ENCODE data around the gene SIPA1.
"Not testable (repeated sequence)": the region's sequence is repeated elsewhere in the genome, so short reads cannot be mapped to it uniquely, and the experiment has no call there.

Gene SIPA1

DNA sequence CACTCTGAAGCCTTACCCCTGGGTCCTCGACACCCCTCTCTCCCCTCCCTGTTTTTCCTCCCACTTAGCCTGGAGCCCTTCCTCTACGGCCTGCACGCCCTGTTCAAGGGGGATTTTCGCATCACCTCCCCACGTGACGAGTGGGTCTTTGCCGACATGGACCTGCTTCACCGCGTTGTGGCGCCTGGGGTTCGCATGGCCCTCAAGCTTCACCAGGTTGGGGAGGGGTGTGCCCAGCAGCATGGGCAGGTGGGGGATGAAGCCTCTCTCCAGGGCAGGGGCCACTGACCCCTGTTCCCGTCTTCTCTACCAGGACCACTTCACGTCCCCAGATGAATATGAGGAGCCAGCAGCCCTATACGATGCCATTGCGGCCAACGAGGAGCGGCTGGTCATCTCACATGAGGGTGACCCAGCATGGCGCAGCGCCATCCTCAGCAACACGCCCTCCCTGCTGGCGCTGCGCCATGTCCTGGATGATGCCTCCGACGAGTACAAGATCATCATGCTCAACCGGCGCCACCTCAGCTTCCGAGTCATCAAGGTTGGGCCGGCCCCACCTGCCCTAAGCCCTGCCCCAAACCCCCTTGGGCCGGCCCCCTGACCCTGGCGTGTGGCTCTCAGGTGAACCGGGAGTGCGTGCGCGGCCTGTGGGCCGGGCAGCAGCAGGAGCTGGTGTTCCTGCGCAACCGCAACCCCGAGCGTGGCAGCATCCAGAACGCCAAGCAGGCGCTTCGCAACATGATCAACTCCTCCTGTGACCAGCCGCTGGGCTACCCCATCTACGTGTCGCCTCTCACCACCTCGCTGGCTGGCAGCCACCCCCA is 2.8 kb upstream of the SIPA1 start:
- no peak overlapping the region for H3K9ac ChIP-seq (ENCODE audit: low read length)
- H3K23ac ChIP-seq (ENCODE audit: low read length) = no peak overlapping the region
- H3K4me1 ChIP-seq (ENCODE audit: control insufficient read depth in 1 of 2, insufficient read depth in 2 of 2, low read length in 2 of 2) = peaks cover 9 to 15% of the 10 kb centered on the region in 2 experiments
- H3K27me3 ChIP-seq (ENCODE audit: insufficient read depth, low read length) = no peaks in the 10 kb centered on the region
- no peak overlapping the region for H4K8ac ChIP-seq (ENCODE audit: low read depth, low read length)
- no peak overlapping the region for H4K12ac ChIP-seq (ENCODE audit: low read depth, low read length)
- no peak overlapping the region for H2BK5ac ChIP-seq (ENCODE audit: low read depth, low read length, poor library complexity)
- H3K18ac ChIP-seq (ENCODE audit: low read length) = no peak overlapping the region
- H3K9me3 ChIP-seq (ENCODE audit: insufficient read depth, low read depth, low read length) = no peaks in the 10 kb centered on the region
- H3K4me2 ChIP-seq (ENCODE audit: low read length) = no peak overlapping the region
- H3K79me1 ChIP-seq (ENCODE audit: low read length) = peaks cover 7% of the 10 kb centered on the region
- no peak overlapping the region for H2AK5ac ChIP-seq (ENCODE audit: low read length)
- H3K4ac ChIP-seq (ENCODE audit: low read depth, low read length) = no peak overlapping the region
- H2AFZ ChIP-seq (ENCODE audit: insufficient read depth, low read length, poor library complexity) = no peak overlapping the region
- H2BK120ac ChIP-seq (ENCODE audit: insufficient read depth, low read length, poor library complexity) = no peak overlapping the region
- H3K27ac ChIP-seq (ENCODE audit: low read depth, low read length) = no peak overlapping the region
- DNase-seq = no peak
- peaks cover 5% of the 10 kb centered on the region for H3K79me2 ChIP-seq (ENCODE audit: control insufficient read depth, insufficient read depth, low read length, poor library complexity)
- H4K91ac ChIP-seq (ENCODE audit: low read depth, low read length) = no peak overlapping the region
- H3K36me3 ChIP-seq (ENCODE audit: control insufficient read depth in 1 of 2, insufficient read depth in 2 of 2, low read length in 2 of 2) = peaks cover 62 to 63% of the 10 kb centered on the region in 2 experiments
- H3K14ac ChIP-seq (ENCODE audit: low read length) = no peak overlapping the region
- H2BK12ac ChIP-seq (ENCODE audit: low read length) = no peak overlapping the region
- no CpG with 5 or more reads among the region's 46 CpGs for WGBS (ENCODE audit: extremely low coverage, insufficient coverage, insufficient read length)
- no peak overlapping the region for H3K4me3 ChIP-seq (ENCODE audit: low read depth, low read length)

DNA sequence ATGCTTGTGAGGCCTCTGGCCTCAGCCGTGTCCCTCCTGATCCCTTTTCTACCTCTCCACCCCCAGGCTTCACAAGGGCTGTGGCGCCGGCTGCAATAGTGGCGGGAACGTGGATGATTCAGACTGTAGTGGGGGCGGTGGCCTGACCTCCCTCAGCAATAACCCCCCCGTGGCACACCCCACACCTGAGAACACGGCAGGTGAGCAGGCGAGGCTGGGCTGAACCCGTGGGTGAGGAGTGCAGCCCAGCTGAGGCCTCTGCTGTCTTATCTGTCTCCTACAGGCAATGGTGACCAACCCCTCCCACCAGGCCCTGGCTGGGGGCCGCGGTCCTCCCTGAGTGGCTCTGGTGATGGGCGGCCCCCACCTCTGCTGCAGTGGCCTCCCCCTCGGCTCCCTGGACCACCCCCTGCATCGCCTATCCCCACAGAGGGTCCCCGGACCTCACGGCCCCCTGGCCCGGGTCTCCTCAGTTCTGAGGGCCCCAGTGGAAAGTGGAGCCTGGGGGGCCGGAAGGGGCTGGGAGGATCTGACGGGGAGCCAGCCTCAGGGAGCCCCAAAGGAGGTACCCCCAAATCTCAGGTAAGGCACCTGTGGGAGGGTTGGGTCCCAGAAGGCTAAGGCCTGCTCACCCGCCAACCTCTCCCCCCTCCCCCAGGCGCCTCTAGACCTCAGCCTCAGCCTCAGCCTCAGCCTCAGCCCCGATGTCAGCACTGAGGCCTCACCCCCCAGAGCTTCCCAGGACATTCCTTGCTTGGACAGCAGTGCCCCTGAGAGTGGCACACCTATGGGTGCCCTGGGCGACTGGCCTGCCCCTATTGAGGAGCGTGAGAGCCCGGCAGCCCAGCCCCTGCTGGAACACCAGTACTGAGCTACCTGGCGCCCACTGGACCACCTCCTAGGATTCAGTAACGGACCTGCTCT is 1.5 kb upstream of the SIPA1 start:
- Histone ChIP-seq H3K27ac (ENCODE audit: low read depth, low read length) (no peak overlapping the region), H3K23ac (ENCODE audit: low read length) (no peak overlapping the region), H3K79me2 (ENCODE audit: control insufficient read depth, insufficient read depth, low read length, poor library complexity) (peaks cover 5% of the 10 kb centered on the region), H4K8ac (ENCODE audit: low read depth, low read length) (no peak overlapping the region), H2AK5ac (ENCODE audit: low read length) (no peak overlapping the region), H3K18ac (ENCODE audit: low read length) (no peak overlapping the region), H3K4me1 (ENCODE audit: control insufficient read depth in 1 of 2, insufficient read depth in 2 of 2, low read length in 2 of 2) (peaks cover 13 to 15% of the 10 kb centered on the region in 2 experiments), H3K9ac (ENCODE audit: low read length) (no peak overlapping the region), H4K91ac (ENCODE audit: low read depth, low read length) (no peak overlapping the region), H2AFZ (ENCODE audit: insufficient read depth, low read length, poor library complexity) (no peak overlapping the region), H3K79me1 (ENCODE audit: low read length) (peaks cover 7% of the 10 kb centered on the region), H3K27me3 (ENCODE audit: insufficient read depth, low read length) (no peaks in the 10 kb centered on the region), H3K4ac (ENCODE audit: low read depth, low read length) (no peak overlapping the region), H3K14ac (ENCODE audit: low read length) (no peak overlapping the region), H3K4me2 (ENCODE audit: low read length) (no peak overlapping the region), H2BK5ac (ENCODE audit: low read depth, low read length, poor library complexity) (no peak overlapping the region), H3K9me3 (ENCODE audit: insufficient read depth, low read depth, low read length) (no peaks in the 10 kb centered on the region), H2BK12ac (ENCODE audit: low read length) (no peak overlapping the region), H3K4me3 (ENCODE audit: low read depth, low read length) (no peak overlapping the region), H4K12ac (ENCODE audit: low read depth, low read length) (no peak overlapping the region), H3K36me3 (ENCODE audit: control insufficient read depth in 1 of 2, insufficient read depth in 2 of 2, low read length in 2 of 2) (peaks cover 51 to 54% of the 10 kb centered on the region in 2 experiments), H2BK120ac (ENCODE audit: insufficient read depth, low read length, poor library complexity) (no peak overlapping the region)
- DNase-seq = no peak
- WGBS (ENCODE audit: extremely low coverage, insufficient coverage, insufficient read length) = no CpG with 5 or more reads among the region's 28 CpGs

DNA sequence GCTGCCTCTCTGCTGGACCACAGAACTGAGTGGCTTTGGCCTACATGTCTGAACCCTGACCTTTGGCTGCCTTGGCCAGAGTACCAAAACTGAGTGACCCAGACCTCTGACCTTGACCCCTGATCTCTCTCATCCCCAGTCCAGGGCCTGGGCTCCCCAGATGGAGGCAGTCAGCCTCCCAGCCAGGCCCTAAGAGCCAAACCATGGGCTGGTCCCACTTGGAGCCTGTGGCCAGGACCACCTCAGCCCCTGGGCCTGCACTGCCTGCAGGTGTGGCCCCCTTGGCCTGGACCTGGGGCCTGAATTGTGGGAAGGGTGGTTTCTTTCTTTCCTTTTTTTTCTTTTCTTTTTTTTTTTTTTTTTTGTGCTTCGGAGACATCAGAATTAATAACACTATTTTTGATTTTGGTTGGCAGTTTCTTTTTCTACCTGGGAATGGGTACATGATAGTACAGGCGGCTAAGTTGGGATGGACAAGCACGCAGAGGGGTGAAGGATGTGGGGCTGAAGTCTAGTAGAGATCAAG is 806 bp upstream of the SIPA1 start:
- H3K27me3 ChIP-seq (ENCODE audit: insufficient read depth, low read length) = no peaks in the 10 kb centered on the region
- peak overlapping the region; percentile 23 for H3K4me2 ChIP-seq (ENCODE audit: low read length)
- no peak overlapping the region for H3K23ac ChIP-seq (ENCODE audit: low read length)
- WGBS (ENCODE audit: extremely low coverage, insufficient coverage, insufficient read length) = no CpG with 5 or more reads among the region's 3 CpGs
- peaks cover 19% of the 10 kb centered on the region in 2 experiments for H3K4me1 ChIP-seq (ENCODE audit: control insufficient read depth in 1 of 2, insufficient read depth in 2 of 2, low read length in 2 of 2)
- no peak overlapping the region for H4K12ac ChIP-seq (ENCODE audit: low read depth, low read length)
- no peak overlapping the region for H2BK5ac ChIP-seq (ENCODE audit: low read depth, low read length, poor library complexity)
- no peak overlapping the region for H3K4me3 ChIP-seq (ENCODE audit: low read depth, low read length)
- peaks cover 46 to 47% of the 10 kb centered on the region in 2 experiments for H3K36me3 ChIP-seq (ENCODE audit: control insufficient read depth in 1 of 2, insufficient read depth in 2 of 2, low read length in 2 of 2)
- no peak overlapping the region for H2AK5ac ChIP-seq (ENCODE audit: low read length)
- no peak overlapping the region for H3K9ac ChIP-seq (ENCODE audit: low read length)
- no peak overlapping the region for H3K14ac ChIP-seq (ENCODE audit: low read length)
- H4K91ac ChIP-seq (ENCODE audit: low read depth, low read length) = no peak overlapping the region
- H3K79me1 ChIP-seq (ENCODE audit: low read length) = peaks cover 7% of the 10 kb centered on the region
- no peak overlapping the region for H3K4ac ChIP-seq (ENCODE audit: low read depth, low read length)
- no peak overlapping the region for H3K27ac ChIP-seq (ENCODE audit: low read depth, low read length)
- no peak overlapping the region for H2BK120ac ChIP-seq (ENCODE audit: insufficient read depth, low read length, poor library complexity)
- H3K18ac ChIP-seq (ENCODE audit: low read length) = no peak overlapping the region
- peaks cover 5% of the 10 kb centered on the region for H3K79me2 ChIP-seq (ENCODE audit: control insufficient read depth, insufficient read depth, low read length, poor library complexity)
- no peak overlapping the region for H2BK12ac ChIP-seq (ENCODE audit: low read length)
- no peak overlapping the region for H4K8ac ChIP-seq (ENCODE audit: low read depth, low read length)
- DNase-seq = no peak
- peaks cover 3% of the 10 kb centered on the region for H3K9me3 ChIP-seq (ENCODE audit: insufficient read depth, low read depth, low read length)
- no peak overlapping the region for H2AFZ ChIP-seq (ENCODE audit: insufficient read depth, low read length, poor library complexity)

DNA sequence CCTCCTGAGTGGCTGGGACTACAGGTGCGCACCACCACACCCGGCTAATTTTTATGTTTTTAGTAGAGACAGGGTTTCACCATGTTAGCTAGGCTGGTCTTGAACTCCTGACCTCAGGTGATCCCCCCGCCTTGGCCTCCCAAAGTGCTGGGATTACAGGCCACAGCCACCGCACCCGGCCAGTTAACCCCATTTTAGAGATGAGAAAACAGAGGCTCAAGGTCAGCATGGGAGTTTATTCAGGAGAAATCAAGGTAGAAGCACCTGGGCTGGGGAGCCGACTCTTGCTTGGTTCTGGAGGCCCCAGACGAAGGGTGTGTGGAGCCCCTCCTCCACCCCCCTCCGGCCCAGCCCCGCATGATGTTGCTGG is 1.3 kb downstream of the SIPA1 start:
- not testable (repeated sequence) for H2BK12ac ChIP-seq (ENCODE audit: low read length); H3K27ac ChIP-seq (ENCODE audit: low read depth, low read length); H3K14ac ChIP-seq (ENCODE audit: low read length); DNase-seq; H3K9ac ChIP-seq (ENCODE audit: low read length); H2BK120ac ChIP-seq (ENCODE audit: insufficient read depth, low read length, poor library complexity); H3K23ac ChIP-seq (ENCODE audit: low read length); H3K4me2 ChIP-seq (ENCODE audit: low read length); H3K27me3 ChIP-seq (ENCODE audit: insufficient read depth, low read length); H4K12ac ChIP-seq (ENCODE audit: low read depth, low read length); H3K4ac ChIP-seq (ENCODE audit: low read depth, low read length); H2BK5ac ChIP-seq (ENCODE audit: low read depth, low read length, poor library complexity); H4K91ac ChIP-seq (ENCODE audit: low read depth, low read length); H2AK5ac ChIP-seq (ENCODE audit: low read length); H3K4me3 ChIP-seq (ENCODE audit: low read depth, low read length); H3K9me3 ChIP-seq (ENCODE audit: insufficient read depth, low read depth, low read length); H3K79me1 ChIP-seq (ENCODE audit: low read length); H3K18ac ChIP-seq (ENCODE audit: low read length); H2AFZ ChIP-seq (ENCODE audit: insufficient read depth, low read length, poor library complexity); H4K8ac ChIP-seq (ENCODE audit: low read depth, low read length); H3K79me2 ChIP-seq (ENCODE audit: control insufficient read depth, insufficient read depth, low read length, poor library complexity)
- Histone ChIP-seq H3K36me3 (ENCODE audit: control insufficient read depth in 1 of 2, insufficient read depth in 2 of 2, low read length in 2 of 2) (peaks cover 29 to 34% of the 10 kb centered on the region in 2 experiments), H3K4me1 (ENCODE audit: control insufficient read depth in 1 of 2, insufficient read depth in 2 of 2, low read length in 2 of 2) (peaks cover 19 to 22% of the 10 kb centered on the region in 2 experiments)
- no CpG with 5 or more reads among the region's 9 CpGs for WGBS (ENCODE audit: extremely low coverage, insufficient coverage, insufficient read length)
